ENCODE data around the gene FARS2. TPM values are rescaled to one million over a fixed set of nuclear protein-coding genes. Genes with fewer than 3 reads are reported as not detected.

FARS2 gene
- total RNA-seq, 4 donors from 2014 or later = 2.6 to 21.9 (median 15.0) TPM

- TF ChIP-seq CTCF (IDR thresholded peaks at IDR 0.05) (no peak), POLR2A (IDR thresholded peaks at IDR 0.05) (no peak), EP300 (IDR thresholded peaks at IDR 0.05; ENCODE audit: low read depth) (no peak), POLR2AphosphoS5 (IDR thresholded peaks at IDR 0.05) (no peak)
- DNase-seq = no peak
- intact Hi-C loops (cut with DNase I; ENCODE audit: low total_unique reads) = no loop called here
- no peak overlapping the region for H3K4me3 ChIP-seq
- 77 to 90% methylated on average over 3 of the region's 3 CpGs for WGBS, 2 donors (ENCODE audit: low coverage in 1 of 2)
- in situ Hi-C loops (cut with MboI; ENCODE audit: low pct_ligation_motif_present in 1 of 4, low pct_unique_long_range_greater_than_20kb in 1 of 4, low sequenced_read_pairs in 3 of 4) = no loop called here
- H3K9me3 ChIP-seq = no peaks in the 10 kb centered on the region
- no peaks in the 10 kb centered on the region for H3K4me1 ChIP-seq
- no peaks in the 10 kb centered on the region for H3K36me3 ChIP-seq
- H3K27me3 ChIP-seq = no peaks in the 10 kb centered on the region
- H3K27ac ChIP-seq = no peak overlapping the region
These were observed 127.0 kb downstream of the FARS2 start for GRCh38 chr6:5388326-5388725.

- H3K27ac ChIP-seq = no peak overlapping the region
- no peaks in the 10 kb centered on the region for H3K27me3 ChIP-seq
- intact Hi-C loops (cut with DNase I; ENCODE audit: low total_unique reads) = no loop called here
- no peaks in the 10 kb centered on the region for H3K4me1 ChIP-seq
- 76 to 79% methylated on average over 6 of the region's 6 CpGs for WGBS, 2 donors (ENCODE audit: low coverage in 1 of 2)
- H3K9me3 ChIP-seq = no peaks in the 10 kb centered on the region
- H3K36me3 ChIP-seq = no peaks in the 10 kb centered on the region
- no peak overlapping the region for H3K4me3 ChIP-seq
- no peak for DNase-seq
- no peak for TF ChIP-seq POLR2A (IDR thresholded peaks at IDR 0.05)
- TF ChIP-seq EP300 (IDR thresholded peaks at IDR 0.05; ENCODE audit: low read depth) = no peak
- no peak for TF ChIP-seq CTCF (IDR thresholded peaks at IDR 0.05)
- no peak for TF ChIP-seq POLR2AphosphoS5 (IDR thresholded peaks at IDR 0.05)
- in situ Hi-C loops (cut with MboI; ENCODE audit: low pct_ligation_motif_present in 1 of 4, low pct_unique_long_range_greater_than_20kb in 1 of 4, low sequenced_read_pairs in 3 of 4) = no loop called here
These were observed 127.9 kb downstream of the FARS2 start for GRCh38 chr6:5389086-5389745.

GRCh38 chr6:5390177-5390576 is 128.9 kb downstream of the FARS2 start:
- H3K4me1 ChIP-seq = no peaks in the 10 kb centered on the region
- intact Hi-C loops (cut with DNase I; ENCODE audit: low total_unique reads) (no loop called here), in situ Hi-C loops (cut with MboI; ENCODE audit: low pct_ligation_motif_present in 1 of 4, low pct_unique_long_range_greater_than_20kb in 1 of 4, low sequenced_read_pairs in 3 of 4) (loop anchor here in 1 of 4 donors (10.0 kb wide), 1 partner anchor 245 kb away; no protein-coding TSS in a partner anchor)
- no peak for TF ChIP-seq EP300 (IDR thresholded peaks at IDR 0.05; ENCODE audit: low read depth)
- no peak for TF ChIP-seq CTCF (IDR thresholded peaks at IDR 0.05)
- TF ChIP-seq POLR2A (IDR thresholded peaks at IDR 0.05) = no peak
- no peak for TF ChIP-seq POLR2AphosphoS5 (IDR thresholded peaks at IDR 0.05)
- no peak overlapping the region for H3K4me3 ChIP-seq
- no peaks in the 10 kb centered on the region for H3K36me3 ChIP-seq
- whole genome bisulfite sequencing, 2 donors (ENCODE audit: low coverage in 1 of 2) = 96 to 97% methylated on average over 3 of the region's 3 CpGs
- no peaks in the 10 kb centered on the region for H3K9me3 ChIP-seq
- no peak for DNase-seq
- H3K27me3 ChIP-seq = no peaks in the 10 kb centered on the region
- no peak overlapping the region for H3K27ac ChIP-seq

- in situ Hi-C loops (cut with MboI; ENCODE audit: low pct_ligation_motif_present in 1 of 4, low pct_unique_long_range_greater_than_20kb in 1 of 4, low sequenced_read_pairs in 3 of 4) = loop anchor here in 1 of 4 donors (10.0 kb wide), 1 partner anchor 249 kb away; no protein-coding TSS in a partner anchor
- Histone ChIP-seq H3K4me3 (no peak overlapping the region), H3K9me3 (no peaks in the 10 kb centered on the region), H3K36me3 (no peaks in the 10 kb centered on the region), H3K27ac (no peak overlapping the region), H3K27me3 (no peaks in the 10 kb centered on the region), H3K4me1 (no peaks in the 10 kb centered on the region)
- WGBS, 2 donors (ENCODE audit: low coverage in 1 of 2) = 65 to 89% methylated on average over 3 to 4 of the region's 4 CpGs
- intact Hi-C loops (cut with DNase I; ENCODE audit: low total_unique reads) = no loop called here
- no peak for DNase-seq
- TF ChIP-seq POLR2A (IDR thresholded peaks at IDR 0.05) (no peak), CTCF (IDR thresholded peaks at IDR 0.05) (no peak), POLR2AphosphoS5 (IDR thresholded peaks at IDR 0.05) (no peak), EP300 (IDR thresholded peaks at IDR 0.05; ENCODE audit: low read depth) (no peak)
These were observed 133.0 kb downstream of the FARS2 start for GRCh38 chr6:5394280-5394679.

Data from transverse colon (tissue), 4 donors.